ENCODE data around the gene ERCC1.

Gene ERCC1

DNA sequence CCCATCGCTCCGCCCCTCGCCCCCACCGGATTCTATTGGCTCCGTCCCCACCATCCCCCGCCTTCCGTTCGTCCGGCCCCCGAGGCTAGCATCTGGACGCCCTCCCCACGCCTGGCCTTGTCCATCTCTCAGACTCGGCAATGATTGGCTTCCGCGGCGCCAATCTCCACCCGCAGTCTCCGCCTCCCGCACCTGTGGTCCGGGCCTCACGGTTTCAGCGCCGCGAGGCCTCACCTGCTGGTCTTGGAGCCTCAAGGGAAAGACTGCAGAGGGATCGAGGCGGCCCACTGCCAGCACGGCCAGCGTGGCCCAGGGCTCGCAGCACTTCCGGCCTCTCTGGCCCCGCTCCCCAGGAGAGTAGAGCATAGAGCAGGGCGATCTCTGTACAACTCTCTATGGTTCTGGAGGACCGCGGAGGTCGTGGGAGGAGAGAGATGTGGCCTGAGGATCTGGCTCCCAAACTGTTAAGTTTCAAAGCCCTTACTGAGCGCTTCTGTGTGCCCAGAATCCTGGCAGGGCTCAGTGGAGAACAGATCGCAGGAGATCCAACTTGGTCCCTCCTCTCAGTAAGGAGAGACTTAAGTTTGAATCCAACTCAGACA is at the start of gene ERCC1:
TSS of gene ERCC1 (minus strand) at position 329 of the 602 bp plus-strand sequence. CDS start 543 bp downstream, outside the sequence.
- DNase-seq (ENCODE audit: low spot score) = peak; percentile 55

DNA sequence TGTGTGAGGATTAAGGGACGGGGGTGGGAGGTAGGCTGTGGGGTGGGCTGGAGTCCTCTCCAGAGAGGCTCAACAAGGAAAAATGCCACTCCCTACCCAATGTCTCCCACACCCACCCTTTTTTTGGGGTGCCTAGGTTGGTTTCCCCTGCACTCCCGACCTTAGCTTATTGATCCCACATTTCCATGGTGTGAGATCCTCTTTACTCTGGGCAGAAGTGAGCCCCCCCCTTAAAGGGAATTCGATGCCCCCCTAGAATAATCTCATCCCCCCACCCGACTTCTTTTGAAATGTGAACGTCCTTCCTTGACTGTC is 49.6 kb upstream of the ERCC1 start:
- DNase-seq (ENCODE audit: low spot score) = no peak

DNA sequence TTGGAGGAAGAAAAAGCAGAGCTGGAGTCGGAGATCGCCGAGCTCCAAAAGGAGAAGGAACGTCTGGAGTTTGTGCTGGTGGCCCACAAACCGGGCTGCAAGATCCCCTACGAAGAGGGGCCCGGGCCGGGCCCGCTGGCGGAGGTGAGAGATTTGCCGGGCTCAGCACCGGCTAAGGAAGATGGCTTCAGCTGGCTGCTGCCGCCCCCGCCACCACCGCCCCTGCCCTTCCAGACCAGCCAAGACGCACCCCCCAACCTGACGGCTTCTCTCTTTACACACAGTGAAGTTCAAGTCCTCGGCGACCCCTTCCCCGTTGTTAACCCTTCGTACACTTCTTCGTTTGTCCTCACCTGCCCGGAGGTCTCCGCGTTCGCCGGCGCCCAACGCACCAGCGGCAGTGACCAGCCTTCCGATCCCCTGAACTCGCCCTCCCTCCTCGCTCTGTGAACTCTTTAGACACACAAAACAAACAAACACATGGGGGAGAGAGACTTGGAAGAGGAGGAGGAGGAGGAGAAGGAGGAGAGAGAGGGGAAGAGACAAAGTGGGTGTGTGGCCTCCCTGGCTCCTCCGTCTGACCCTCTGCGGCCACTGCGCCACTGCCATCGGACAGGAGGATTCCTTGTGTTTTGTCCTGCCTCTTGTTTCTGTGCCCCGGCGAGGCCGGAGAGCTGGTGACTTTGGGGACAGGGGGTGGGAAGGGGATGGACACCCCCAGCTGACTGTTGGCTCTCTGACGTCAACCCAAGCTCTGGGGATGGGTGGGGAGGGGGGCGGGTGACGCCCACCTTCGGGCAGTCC is 49.0 kb upstream of the ERCC1 start:
- DNase-seq (ENCODE audit: low spot score) = no peak

DNA sequence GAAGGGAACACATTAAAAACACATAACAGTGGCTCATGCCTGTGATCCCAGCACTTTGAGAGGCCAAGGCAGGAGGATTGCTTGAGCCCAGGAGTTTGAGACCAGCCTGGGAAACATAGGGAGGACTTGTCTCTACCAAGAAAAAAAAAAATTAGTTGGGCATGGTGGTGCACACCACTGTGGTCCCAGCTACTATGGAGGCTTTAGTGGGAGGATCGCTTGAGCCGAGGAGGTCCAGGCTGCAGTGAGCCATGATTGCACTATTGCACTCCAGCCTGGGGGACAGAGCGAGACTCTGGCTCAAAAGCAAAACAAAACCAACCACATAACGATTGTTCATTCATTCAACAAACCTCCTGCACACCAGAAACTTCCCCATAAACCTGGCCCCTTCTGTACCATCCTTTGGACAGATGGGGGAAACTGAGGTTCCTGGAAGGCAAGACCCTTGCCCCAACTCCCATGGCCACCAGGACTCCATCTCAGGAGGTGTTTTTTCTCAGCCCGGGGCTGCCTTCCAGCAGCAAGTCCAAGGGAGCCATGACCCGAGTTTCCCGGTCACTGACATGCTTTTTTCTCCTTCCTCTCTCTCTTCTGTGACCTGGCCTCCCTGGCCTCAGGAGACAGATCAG is 48.3 kb upstream of the ERCC1 start:
- no peak for DNase-seq (ENCODE audit: low spot score)

DNA sequence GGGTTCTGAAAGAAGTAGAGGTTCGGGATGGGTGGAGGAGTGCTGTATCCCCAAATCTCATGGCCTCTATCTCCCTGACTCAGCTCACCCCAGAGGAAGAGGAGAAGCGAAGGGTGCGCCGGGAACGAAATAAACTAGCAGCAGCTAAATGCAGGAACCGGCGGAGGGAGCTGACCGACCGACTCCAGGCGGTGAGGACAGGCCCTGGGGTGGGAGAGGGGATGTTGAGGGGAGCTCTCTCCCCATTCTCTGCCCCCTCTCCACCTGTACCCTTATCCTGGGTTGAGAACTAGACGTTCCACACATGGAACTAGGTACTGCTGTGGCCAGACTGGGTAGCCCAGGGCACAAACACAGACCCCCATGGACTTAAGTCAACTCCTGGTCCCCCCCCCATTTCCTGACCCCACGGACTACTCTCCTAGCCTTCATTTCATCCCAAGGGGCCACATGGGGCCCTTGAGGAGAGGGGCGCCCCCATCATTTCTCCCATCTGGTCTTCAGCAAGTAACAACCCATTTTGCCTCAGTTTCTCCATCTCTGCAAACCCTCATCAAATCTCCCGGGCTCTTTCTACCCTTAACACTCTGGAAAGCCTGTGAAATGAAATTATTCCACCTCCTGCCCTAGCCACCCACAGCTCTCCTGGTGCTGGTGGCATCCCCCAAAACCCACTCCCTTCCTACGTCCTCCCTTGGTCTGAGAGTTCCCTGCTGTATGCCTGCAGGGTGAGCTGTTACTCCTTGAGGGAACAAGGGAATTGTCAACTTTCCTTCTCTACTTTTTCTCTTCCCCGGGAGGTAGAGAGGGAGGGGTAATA is 47.6 kb upstream of the ERCC1 start:
- DNase-seq (ENCODE audit: low spot score) = no peak

DNA sequence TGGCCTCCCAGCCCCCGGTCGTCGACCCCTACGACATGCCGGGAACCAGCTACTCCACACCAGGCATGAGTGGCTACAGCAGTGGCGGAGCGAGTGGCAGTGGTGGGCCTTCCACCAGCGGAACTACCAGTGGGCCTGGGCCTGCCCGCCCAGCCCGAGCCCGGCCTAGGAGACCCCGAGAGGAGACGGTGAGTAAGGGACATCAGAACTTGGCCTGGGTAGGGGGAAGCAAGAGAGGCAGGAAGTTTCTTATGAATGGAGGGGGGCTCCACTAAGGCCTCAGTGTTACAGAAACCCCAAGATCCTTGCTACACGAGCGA is 47.0 kb upstream of the ERCC1 start:
- DNase-seq (ENCODE audit: low spot score) = no peak

DNA sequence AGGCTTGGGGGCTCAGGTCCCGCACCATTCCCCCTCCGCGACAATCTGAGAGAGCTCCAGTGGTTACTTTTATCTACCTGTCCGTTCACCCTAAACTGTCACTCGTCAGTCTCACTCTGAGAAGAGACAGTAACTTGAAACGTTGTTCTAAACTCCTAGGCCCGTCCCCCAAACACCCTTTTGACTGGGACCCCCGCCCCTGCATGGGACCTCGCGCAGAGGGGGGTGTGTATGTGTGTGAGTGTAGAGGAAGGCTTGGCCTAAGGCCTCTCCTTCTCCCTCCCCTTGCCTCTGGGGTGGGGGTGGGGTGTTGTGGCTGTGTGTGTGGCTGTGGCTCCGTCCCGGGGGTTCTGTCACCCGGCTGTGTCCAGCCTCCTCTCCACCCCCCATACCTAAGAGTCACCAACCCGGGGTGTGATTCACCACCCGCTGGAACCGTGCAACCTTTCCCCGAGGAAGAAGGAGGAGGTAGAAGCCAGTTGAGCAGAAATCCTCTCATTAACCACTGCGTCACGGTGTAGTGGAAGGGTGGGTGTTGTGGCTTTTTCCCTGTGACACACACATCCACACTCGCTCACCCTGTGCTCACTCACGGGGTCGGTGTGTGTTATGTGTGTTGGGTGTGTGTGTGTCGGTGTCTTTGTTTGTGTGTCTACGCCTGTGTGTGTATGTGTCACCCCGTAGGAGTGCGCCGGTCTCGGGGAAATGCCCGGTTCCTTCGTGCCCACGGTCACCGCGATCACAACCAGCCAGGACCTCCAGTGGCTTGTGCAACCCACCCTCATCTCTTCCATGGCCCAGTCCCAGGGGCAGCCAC is 46.4 kb upstream of the ERCC1 start:
- DNase-seq (ENCODE audit: low spot score) = peak; percentile 34

DNA sequence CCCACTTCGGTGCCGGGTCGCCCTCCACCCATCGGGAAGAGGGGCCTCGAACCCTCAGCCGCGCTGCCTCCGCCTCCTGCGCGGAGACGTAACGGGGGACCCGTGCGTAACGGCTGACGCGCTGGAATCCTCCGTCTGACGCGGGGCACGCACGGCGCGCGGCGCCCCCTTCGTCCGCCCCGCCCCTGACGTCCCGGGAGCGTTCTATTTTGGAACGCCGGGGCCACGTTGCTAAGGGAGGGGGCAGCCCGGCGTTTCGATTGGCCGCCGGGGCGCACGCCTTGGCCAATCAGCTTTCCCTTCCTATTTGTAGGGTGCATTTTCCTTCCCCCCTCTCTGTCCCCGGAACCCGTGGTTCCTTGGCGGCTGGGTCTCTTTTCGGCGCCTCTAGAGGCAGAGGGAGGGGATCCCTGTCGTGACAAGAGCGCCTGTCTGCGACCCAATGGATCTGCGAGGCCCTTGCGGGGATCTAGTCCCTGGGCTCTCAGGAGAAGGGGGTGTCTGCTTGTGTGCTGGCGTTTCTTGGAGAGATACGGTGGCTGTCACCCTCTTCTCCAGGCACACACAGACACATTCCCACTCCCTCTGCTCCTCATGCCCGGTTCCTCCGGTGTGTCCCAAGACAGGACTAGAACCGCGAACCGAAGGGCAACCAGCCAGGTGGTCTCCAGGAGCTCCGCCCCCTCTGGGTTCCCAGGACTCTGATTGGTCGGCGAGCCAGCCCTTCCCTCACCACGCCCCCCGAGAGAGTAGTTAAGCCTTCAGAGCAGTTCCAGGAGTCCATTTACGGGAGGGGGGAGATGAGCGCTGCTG is 45.6 kb upstream of the ERCC1 start:
- DNase-seq (ENCODE audit: low spot score) = peak; percentile 95

DNA sequence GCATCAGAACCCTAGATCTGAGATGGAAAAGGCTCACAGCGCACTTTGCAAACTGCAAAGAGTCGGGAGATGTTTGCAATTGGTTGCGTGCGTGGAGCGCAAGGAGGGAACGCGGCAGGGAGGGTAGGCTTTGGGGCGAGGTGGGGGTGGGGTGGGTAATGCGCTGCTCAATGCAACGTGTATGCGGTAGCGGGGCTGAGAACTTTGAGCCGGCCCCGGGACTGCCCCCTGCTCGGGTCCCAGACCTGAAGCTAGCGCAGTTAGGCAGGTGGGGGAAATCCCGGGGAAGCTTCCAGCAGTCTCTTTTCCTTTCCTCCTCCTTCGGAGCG is 45.0 kb upstream of the ERCC1 start:
- DNase-seq (ENCODE audit: low spot score) = no peak

DNA sequence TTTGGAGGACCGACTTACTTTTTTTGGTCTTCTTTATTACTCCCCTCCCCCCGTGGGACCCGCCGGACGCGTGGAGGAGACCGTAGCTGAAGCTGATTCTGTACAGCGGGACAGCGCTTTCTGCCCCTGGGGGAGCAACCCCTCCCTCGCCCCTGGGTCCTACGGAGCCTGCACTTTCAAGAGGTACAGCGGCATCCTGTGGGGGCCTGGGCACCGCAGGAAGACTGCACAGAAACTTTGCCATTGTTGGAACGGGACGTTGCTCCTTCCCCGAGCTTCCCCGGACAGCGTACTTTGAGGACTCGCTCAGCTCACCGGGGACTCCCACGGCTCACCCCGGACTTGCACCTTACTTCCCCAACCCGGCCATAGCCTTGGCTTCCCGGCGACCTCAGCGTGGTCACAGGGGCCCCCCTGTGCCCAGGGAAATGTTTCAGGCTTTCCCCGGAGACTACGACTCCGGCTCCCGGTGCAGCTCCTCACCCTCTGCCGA is 44.5 kb upstream of the ERCC1 start:
- DNase-seq (ENCODE audit: low spot score) = no peak

DNA sequence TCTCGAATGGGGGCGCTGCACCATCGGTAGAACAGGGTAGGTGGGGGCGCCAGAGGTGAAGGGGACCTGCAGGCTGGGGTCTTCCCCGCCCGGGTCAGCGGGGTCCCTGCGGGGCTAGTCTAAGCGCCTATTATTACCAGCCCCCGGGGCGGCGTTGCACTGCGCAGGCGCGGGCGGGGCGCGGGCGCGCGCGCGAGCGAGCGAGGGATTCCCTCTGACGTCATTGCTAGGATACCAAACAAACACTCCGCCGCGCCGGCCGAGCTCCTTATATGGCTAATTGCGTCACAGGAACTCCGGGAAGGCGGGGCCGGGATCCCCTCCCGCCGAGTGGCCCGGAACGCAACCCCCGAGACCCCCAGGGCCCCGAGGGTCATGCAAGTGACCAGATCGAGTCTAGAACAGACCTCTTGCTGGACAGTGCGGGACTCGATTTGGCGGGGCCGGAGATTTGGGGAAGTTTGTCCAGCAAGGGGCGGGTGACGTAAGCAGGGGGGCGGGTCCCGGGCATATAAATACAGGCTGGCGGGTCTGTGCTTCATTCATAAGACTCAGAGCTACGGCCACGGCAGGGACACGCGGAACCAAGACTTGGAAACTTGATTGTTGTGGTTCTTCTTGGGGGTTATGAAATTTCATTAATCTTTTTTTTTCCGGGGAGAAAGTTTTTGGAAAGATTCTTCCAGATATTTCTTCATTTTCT is 43.9 kb upstream of the ERCC1 start, which contains the start of gene FOSB:
TSS of gene FOSB (plus strand) at position 541 of the 703 bp plus-strand sequence. CDS start 591 bp downstream, outside the sequence.
- peak; percentile 96 for DNase-seq (ENCODE audit: low spot score)

DNA sequence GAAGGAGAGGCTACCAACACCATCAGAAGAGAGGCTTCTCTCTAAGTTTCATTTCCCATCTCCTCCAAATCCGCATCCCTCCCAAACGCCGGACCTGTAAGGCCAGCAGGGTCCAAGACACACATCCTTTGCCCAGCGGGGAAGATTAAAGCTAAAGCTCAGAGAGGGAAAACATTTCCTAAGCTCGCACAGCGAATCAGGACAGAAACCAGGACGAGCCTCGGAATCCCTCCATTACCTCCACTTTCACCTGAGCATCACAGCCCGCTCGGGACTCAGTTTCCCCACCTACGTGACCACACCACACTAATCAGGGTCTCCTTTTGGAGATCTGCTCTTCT is 43.4 kb upstream of the ERCC1 start:
- no peak for DNase-seq (ENCODE audit: low spot score)

DNA sequence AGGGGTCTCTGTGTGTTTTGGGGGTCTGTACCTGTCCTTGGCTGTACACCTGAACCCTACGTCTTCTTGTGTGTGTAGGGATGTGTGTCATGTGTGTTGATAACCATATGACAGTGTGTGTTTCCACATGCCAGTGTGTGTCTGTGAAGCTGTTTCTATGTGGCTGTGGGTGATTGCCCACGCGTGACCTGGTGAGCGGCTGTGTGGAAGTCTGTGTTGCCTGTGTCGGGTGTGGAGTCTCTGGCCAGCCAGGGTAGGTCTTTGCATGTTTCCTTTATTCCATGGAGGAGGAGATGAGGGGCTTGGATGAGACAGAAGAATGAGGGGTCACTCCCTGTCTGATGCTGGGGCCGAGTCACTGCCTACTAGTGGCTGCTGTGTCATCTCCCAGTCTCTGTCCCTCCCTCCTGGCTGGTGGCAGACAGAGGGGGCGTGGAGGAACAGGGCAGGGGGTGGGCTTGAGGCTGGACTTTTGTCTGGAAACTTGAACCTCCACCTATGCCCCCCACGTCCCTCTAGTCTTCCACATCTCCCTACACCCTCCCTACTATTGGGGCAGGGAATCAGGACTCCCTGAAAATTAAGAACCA is 41.2 kb upstream of the ERCC1 start:
- no peak for DNase-seq (ENCODE audit: low spot score)

DNA sequence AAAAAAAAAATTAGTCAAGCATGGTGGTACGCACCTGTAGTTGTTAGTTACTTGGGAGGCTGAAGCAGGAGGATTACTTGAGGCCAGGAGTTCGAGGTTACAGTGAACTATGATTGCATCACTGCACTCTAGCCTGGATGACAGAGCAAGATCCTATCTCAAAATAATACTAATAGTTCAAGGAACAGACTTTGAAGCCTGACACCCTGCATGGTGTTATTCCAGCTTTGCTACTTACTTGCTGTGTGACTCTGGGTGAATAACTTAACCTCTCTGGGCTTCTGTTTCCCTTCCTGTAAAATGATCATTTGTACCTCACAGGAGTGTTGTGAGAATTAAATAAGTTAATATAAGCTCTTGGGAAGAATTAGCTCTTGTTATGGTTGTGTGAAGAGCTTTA is 40.6 kb upstream of the ERCC1 start:
- no peak for DNase-seq (ENCODE audit: low spot score)

DNA sequence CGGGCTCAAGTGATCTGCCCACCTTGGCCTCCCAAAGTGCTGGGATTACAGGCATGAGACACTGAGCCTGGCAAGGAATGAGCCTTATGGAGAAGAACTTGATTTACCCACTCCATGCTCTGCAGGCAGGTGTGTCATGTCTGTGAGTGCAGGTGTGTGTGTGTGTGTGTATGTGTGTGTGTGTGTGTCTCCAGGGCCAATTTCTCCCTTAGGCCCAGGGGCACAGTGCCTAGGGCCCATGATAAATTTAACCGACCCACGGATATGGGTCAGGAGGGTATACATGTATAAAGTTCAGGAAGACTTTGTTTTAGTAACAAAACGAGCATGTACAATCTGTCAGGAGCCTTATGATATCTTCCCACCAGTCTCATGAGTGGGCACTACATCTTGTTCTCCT is 39.5 kb upstream of the ERCC1 start:
- no peak for DNase-seq (ENCODE audit: low spot score)

DNA sequence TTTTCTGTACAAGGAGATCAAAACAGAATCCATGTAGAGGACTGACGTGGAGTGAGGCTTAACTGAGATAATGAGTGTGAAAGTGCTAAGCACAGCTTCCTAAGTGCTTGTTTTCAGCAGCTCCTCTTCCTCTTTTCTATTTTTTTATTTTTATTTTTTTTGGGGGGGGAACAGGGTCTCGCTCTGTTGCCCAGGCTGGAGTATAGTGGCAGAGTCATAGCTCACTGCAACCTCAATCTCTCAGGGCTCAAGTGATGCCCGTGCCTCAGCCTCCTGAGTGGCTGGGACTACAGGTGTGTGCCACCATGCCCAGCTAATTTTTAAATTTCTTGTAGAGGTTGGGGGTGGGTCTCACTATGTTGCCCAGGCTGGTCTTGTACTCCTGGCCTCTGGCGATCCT is 38.5 kb upstream of the ERCC1 start:
- DNase-seq (ENCODE audit: low spot score) = no peak

DNA sequence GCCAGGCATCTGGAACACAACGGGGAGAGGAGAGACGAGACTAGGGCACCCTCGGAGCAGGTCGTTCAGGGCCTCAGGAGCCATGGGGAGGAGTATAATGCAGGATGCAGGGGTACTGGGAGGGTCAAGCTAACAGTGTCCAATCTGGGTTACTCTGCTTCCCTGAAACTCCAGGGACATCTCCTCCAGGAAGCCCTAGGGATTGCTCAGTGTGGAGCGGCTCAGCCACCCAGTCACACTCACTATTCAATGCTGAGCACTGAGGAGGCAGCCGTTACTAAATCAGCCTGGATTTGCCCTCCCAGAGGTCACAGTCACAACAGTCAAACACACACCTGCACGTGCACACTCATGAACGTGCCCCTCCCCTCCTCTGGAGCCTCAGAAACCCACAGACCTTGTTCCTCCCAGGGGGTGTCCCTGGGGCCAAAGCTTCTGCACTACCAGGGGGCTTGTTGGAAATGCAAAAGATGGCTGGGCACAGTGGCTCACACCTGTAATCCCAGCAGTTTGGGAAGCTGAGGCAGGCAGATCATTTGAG is 37.2 kb upstream of the ERCC1 start:
- no peak for DNase-seq (ENCODE audit: low spot score)

DNA sequence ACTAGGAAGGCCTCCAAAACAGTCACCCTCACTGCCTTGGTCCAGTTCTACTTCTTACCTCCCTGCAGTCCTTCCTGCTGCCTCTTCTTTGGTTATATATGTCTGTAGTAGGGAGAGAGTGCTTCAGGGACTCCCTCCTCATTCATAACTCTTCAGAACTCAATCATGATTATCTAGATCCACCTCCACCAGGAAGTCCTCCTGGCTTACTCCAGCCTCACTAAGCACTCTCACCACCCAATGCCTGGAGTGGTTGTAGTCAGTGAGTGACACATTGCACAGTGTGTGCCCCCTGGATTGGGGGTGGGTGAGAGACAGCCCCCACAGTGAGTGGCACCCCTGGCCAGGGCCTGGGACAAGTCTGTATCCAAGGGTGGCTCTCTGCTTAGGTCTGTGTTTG is 34.1 kb upstream of the ERCC1 start:
- no peak for DNase-seq (ENCODE audit: low spot score)

DNA sequence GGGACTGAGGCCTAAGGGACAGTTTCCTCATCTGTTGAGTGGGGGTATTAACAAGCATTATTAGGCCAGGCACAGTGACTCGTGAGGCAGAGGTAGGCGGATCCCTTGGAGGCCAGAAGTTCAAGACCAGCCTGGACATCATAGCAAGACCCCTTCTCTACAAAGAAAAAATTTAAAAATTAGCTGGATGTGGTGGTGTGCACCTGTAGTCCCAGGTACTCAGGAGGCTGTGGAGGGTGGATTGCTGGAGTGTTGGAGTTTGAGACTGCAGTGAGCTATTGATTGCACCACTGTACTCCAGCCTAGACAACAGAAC is 32.7 kb upstream of the ERCC1 start:
- DNase-seq (ENCODE audit: low spot score) = no peak

All from CD4-positive, alpha-beta T cell treated with Interleukin-15 for 4 hours (primary cell).